Heart left ventricle (tissue), 16 donors: ENCODE data around the gene PLD4. TPM values are rescaled to one million over a fixed set of nuclear protein-coding genes. Genes with fewer than 3 reads are reported as not detected.
A peak's percentile ranks its signal among the peaks of the same experiment; 100 is the strongest.

Experiments used
- ATAC-seq, 4 donors: fragments of 200-7000 bp; cut with Tn5 transposase; one replicate each; pipeline ENCODE4 v1.9.1; 2020 to 2022; ENCODE audit warnings: moderate library complexity in 4 of 4, mild to moderate bottlenecking in 3 of 4, moderate number of reproducible peaks in 1 of 4
- DNase-seq, 5 donors: peaks; one replicate each; pipeline ENCODE4 v3.0.0-alpha.2; 2020
- H3K27ac ChIP-seq, 12 donors: fragments of 200-600 bp; sonication (generic) in 4 of 12; one replicate each; pipeline versions ENCODE4 v1.5.0 to v1.8.0; 2016 to 2022; ENCODE audit warnings: mild to moderate bottlenecking in 2 of 12
- H3K27me3 ChIP-seq, 9 donors: fragments of 200-600 bp; sonication (generic) in 2 of 9; one replicate each; pipeline versions ENCODE4 v1.5.1 to v1.8.0; 2016 to 2022; ENCODE audit warnings: mild to moderate bottlenecking in 3 of 9
- H3K36me3 ChIP-seq, 9 donors: fragments of 200-600 bp; sonication (generic) in 2 of 9; one replicate each; pipeline versions ENCODE4 v1.5.0 to v1.8.0; 2018 to 2022; ENCODE audit warnings: mild to moderate bottlenecking in 2 of 9
- H3K4me1 ChIP-seq, 12 donors: fragments of 200-600 bp; sonication (generic) in 4 of 12; one replicate each; pipeline versions ENCODE4 v1.5.0 to v1.8.0; 2016 to 2022; ENCODE audit warnings: mild to moderate bottlenecking in 3 of 12
- H3K4me3 ChIP-seq, 12 donors: fragments of 200-600 bp; sonication (generic) in 4 of 12; one replicate each; pipeline versions ENCODE4 v1.5.0 to v1.8.0; 2017 to 2022; ENCODE audit warnings: mild to moderate bottlenecking in 9 of 12, moderate library complexity in 4 of 12
- H3K9me3 ChIP-seq, 12 donors: fragments of 200-600 bp; sonication (generic) in 4 of 12; one replicate each; pipeline versions ENCODE4 v1.5.0 to v1.8.0; 2016 to 2022; ENCODE audit warnings: mild to moderate bottlenecking in 1 of 12
- POLR2A ChIP-seq, 2 donors: fragments of 450-650 bp; IDR thresholded peaks; one replicate each; pipeline ENCODE4 v1.6.1; 2017; ENCODE audit warnings: antibody characterized with exemption in 2 of 2, mild to moderate bottlenecking in 2 of 2, moderate library complexity in 2 of 2
- WGBS, 4 donors: extraction: QIAGEN DNeasy Blood & Tissue Kit in 2 of 4; methylation state at CpG; one replicate each; pipeline versions ENCODE4 v1.1.5 to v1.1.7; 2013 to 2018; 5-methylcytosine and 5-hydroxymethylcytosine counted together
- intact Hi-C, 10 donors: fragments of 100-400 bp; cut with DNase I; formaldehyde crosslinking; loops; one replicate each; pipeline versions ENCODE4 v1.11.1 to v1.14.2; 2022
- polyA plus RNA-seq, 2 donors: library from polyadenylated mRNA; stranded (reverse); fragments of 200-250 nt; gene quantifications; one replicate each; pipeline ENCODE4 v1.2.3, GENCODE V29; 2013
- total RNA-seq, 9 donors: library from RNA; depleted of rRNA in 2 of 9; stranded (reverse); fragments of >200 nt in 2 of 9; fragmentation: NEBNext Ultra II Directional in 3 of 9; extraction: Animal tissue kit (Norgen Biotek cat#: 25700) in 3 of 9; gene quantifications; one replicate each; pipeline versions ENCODE4 v1.1.0 to v1.2.4, GENCODE V29; 2016 to 2023
- TF ChIP-seq, protein P1 (sequence below), 12 donors: fragments of 200-600 bp; sonication (generic) in 4 of 12; IDR thresholded peaks; one replicate each; pipeline versions ENCODE4 v1.5.0 to v1.8.0; 2018 to 2022; ENCODE audit warnings: antibody characterized with exemption in 12 of 12, mild to moderate bottlenecking in 5 of 12
- donor health status: ischemic (EF 13 %, LVEDD 7.1; RV severe dilation, severe dysfunction).
- donor health status: healthy with polysubstance abuse.
- donor health status: DM: no; HTN: yes; CAD: no.
- donor health status: DM: no; HTN: no; CAD: no.
- donor health status: ischemic (EF 25% LVEDD 6.9; RV normal size, moderate dysfunction).
- donor health status: ischemic (EF 25% LVEDD 5.7; RV mildly dilated, moderate dysfunction).
- donor health status: healthy.
- donor health status: DM: yes; HTN: yes; CAD: no.
- donor health status: ischemic (EF 35%, LVEDD 5.7; RV mildly dilated, moderate dysfunction).
- donor health status: nonischemic (EF 11% LVEDD 7.7; RV severe dilation, severe dysfunction).
- donor health status: DM: yes; HTN: yes; CAD: no.
- donor health status: PGD.
- donor health status: ischemic (EF 29% LVEDD 5.4; RV normal size, mild dysfunction).
- donor health status: nonischemic (EF 23%, LVEDD 6.1; RV moderate dilation, normal function).

Gene PLD4
- total and polyA plus RNA-seq, 11 donors = 0.12 to 1.5 (median 0.33) TPM; not detected in 5

DNA sequence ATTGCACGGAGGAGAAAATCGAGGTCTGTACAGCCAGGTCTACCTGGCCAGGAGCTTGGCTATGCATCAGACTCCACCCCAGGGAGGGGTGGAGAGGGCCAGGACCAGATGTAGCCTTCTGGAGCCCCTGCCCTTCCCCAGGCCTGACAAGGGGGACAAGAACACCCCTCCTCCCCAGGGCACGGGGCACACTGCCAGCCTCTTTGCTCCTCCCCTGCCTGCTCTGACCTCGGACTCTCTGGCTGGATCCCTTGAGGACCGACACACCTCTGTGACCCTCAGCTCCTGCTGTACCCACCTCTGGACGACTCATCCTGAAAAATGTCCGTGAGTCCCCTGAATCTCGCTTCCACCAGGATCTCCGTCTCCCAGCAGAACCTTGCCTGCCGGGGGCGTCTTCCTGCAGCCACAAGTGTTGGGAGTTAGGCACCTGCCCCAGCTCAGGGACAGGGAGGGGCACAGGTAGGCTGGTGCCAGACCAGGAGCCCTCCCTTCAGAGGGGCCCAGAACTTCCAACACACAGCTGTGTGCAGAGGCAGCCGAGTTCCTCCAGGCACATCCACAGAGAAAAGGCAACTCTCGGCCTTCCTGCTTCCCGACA, 31.7 kb downstream of the PLD4 start:
- H3K27ac ChIP-seq = no peak overlapping the region
- H3K4me3 ChIP-seq = no peak overlapping the region
- 82 to 88% (median 85%) methylated on average over 10 to 14 of the region's 14 CpGs for WGBS, 4 donors
- TF ChIP-seq, protein P1, sequence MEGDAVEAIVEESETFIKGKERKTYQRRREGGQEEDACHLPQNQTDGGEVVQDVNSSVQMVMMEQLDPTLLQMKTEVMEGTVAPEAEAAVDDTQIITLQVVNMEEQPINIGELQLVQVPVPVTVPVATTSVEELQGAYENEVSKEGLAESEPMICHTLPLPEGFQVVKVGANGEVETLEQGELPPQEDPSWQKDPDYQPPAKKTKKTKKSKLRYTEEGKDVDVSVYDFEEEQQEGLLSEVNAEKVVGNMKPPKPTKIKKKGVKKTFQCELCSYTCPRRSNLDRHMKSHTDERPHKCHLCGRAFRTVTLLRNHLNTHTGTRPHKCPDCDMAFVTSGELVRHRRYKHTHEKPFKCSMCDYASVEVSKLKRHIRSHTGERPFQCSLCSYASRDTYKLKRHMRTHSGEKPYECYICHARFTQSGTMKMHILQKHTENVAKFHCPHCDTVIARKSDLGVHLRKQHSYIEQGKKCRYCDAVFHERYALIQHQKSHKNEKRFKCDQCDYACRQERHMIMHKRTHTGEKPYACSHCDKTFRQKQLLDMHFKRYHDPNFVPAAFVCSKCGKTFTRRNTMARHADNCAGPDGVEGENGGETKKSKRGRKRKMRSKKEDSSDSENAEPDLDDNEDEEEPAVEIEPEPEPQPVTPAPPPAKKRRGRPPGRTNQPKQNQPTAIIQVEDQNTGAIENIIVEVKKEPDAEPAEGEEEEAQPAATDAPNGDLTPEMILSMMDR (IDR thresholded peaks at IDR 0.05) = no peak
- TF ChIP-seq POLR2A (IDR thresholded peaks at IDR 0.05) = no peak
- no peak for ATAC-seq
- no peaks in the 10 kb centered on the region for H3K9me3 ChIP-seq
- DNase-seq = peak in 1 of 5 donors; percentile 14
- intact Hi-C loops = no loop called here
- H3K27me3 ChIP-seq = peaks cover 0 to 17% (median 0%) of the 10 kb centered on the region in 9 donors
- H3K4me1 ChIP-seq = no peaks in the 10 kb centered on the region
- no peaks in the 10 kb centered on the region for H3K36me3 ChIP-seq

DNA sequence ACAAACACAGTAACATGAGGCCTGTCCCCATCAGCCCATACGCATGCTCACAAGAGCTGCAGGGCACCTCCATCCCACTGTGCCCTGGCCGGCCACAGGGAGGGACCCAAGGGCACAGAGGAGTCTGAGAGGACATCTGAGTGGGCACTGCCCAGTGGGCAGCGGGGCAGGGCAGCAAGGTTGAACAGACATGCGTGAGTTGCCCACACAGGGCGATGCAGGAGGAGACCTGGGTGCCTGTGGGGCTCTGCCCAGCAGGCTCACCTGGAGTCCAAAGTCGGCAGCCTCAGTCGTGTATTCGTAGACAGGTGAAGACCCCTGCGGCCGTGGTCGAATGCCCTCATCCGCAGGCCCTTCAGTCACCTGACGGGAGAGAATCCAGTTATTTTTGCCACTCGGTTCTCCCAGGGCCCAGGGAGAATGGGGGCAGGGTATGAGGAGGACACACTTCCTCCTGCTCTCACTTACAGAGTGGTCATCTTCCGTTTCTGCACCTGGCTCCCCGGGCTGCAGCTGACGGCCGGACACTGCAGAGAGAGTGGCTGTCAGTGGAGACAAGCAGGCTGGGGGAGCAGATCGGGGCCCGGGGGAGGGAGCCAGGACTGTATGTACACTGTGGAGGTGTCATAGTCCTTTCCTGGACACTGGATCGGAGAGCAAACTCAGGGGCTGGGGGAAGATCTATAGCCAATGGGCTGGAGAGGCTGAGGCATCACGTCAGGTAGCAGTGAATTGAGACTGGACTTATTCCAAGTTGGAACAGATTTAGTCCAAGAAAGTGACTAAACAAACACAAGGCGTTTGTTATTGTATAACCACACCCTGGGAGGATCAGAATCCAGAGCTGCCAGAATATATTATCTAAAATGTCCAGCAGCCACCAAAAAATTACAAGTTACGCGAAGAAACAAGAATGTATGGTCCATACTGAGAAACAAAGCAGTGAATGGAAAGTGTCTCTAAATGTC, 32.8 kb downstream of the PLD4 start:
- Histone ChIP-seq H3K27ac (no peak overlapping the region), H3K36me3 (no peaks in the 10 kb centered on the region), H3K27me3 (peaks cover 0 to 17% (median 0%) of the 10 kb centered on the region in 9 donors), H3K4me3 (no peak overlapping the region), H3K4me1 (no peaks in the 10 kb centered on the region), H3K9me3 (no peaks in the 10 kb centered on the region)
- TF ChIP-seq POLR2A (IDR thresholded peaks at IDR 0.05) = no peak
- TF ChIP-seq, protein P1 (IDR thresholded peaks at IDR 0.05) = no peak
- peak in 1 of 4 donors; percentile 31 for ATAC-seq
- 70 to 79% (median 75%) methylated on average over 17 to 25 of the region's 25 CpGs for WGBS, 4 donors
- intact Hi-C loops = no loop called here
- DNase-seq = peak in 2 of 5 donors; percentile 8 to 46

DNA sequence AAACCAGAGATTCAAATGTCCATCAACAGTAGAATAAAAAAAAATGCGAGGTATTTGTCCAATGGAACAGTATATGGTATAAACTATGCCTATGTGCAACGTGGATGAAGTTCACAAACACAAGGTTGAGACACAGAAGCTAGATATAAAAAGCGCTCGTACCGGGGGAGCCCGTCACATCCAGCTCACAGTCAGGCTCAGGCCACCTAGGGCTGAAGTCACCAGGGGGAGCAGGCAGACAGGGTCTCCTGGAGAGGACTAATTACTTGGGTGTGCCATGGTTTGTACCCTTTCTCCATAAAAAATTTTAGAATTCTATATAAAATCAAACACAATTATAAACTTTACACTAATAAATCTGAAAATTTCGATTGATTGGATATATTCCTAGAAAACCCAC, 39.9 kb downstream of the PLD4 start:
- no peaks in the 10 kb centered on the region for H3K36me3 ChIP-seq
- H3K9me3 ChIP-seq = no peaks in the 10 kb centered on the region
- peak in 2 of 5 donors; percentile 5 to 8 for DNase-seq
- H3K27ac ChIP-seq = no peak overlapping the region
- peaks cover 0 to 12% (median 0%) of the 10 kb centered on the region in 9 donors for H3K27me3 ChIP-seq
- TF ChIP-seq POLR2A (IDR thresholded peaks at IDR 0.05) = no peak
- TF ChIP-seq, protein P1 (IDR thresholded peaks at IDR 0.05) = no peak
- no peak for ATAC-seq
- intact Hi-C loops = no loop called here
- H3K4me3 ChIP-seq = no peak overlapping the region
- whole genome bisulfite sequencing, 4 donors = 88 to 93% (median 91%) methylated on average over 7 of the region's 7 CpGs
- H3K4me1 ChIP-seq = peaks cover 3 to 29% (median 20%) of the 10 kb centered on the region in 12 donors
